Small intestine (tissue), 7 donors: ENCODE data around the gene SATB2. TPM values are rescaled to one million over a fixed set of nuclear protein-coding genes. Genes with fewer than 3 reads are reported as not detected.

Source experiments
- DNase-seq, 2 donors: peaks; one replicate each; pipeline versions ENCODE4 v3.0.0 to v3.0.0-alpha.2; 2013
- FAIRE-seq: peaks from 2 replicates; lab custom pipeline; 2012; peaks lifted over from hg19 to GRCh38; lab: Jason Lieb, UNC
- H3K27ac ChIP-seq, 3 donors: one replicate each; pipeline ENCODE4 v1.5.1; 2013; ENCODE audit warnings: low read length in 2 of 3, mild to moderate bottlenecking in 2 of 3, control low read depth in 1 of 3, inconsistent platforms in 1 of 3, low read depth in 1 of 3, moderate library complexity in 1 of 3
- H3K27me3 ChIP-seq, 3 donors: one replicate each; pipeline ENCODE4 v1.6.1; 2013; ENCODE audit warnings: low read length in 3 of 3, inconsistent platforms in 1 of 3; ENCODE audit not compliant: control insufficient read depth in 3 of 3, insufficient read depth in 3 of 3
- H3K36me3 ChIP-seq, 3 donors: one replicate each; pipeline ENCODE4 v1.6.1; 2013; ENCODE audit warnings: low read length in 3 of 3, inconsistent platforms in 1 of 3, low read depth in 1 of 3, mild to moderate bottlenecking in 1 of 3, moderate library complexity in 1 of 3; ENCODE audit not compliant: control insufficient read depth in 3 of 3, insufficient read depth in 2 of 3
- H3K4me1 ChIP-seq, 3 donors: one replicate each; pipeline ENCODE4 v1.6.1; 2013; ENCODE audit warnings: low read length in 2 of 3, inconsistent platforms in 1 of 3, low read depth in 1 of 3, mild to moderate bottlenecking in 1 of 3, moderate library complexity in 1 of 3; ENCODE audit not compliant: control insufficient read depth in 3 of 3, insufficient read depth in 2 of 3
- H3K4me3 ChIP-seq, 3 donors: one replicate each; pipeline ENCODE4 v1.5.1; 2013; ENCODE audit warnings: low read length in 3 of 3, control low read depth in 1 of 3, inconsistent platforms in 1 of 3, low read depth in 1 of 3, mild to moderate bottlenecking in 1 of 3, moderate library complexity in 1 of 3
- H3K9me3 ChIP-seq, 2 donors: one replicate each; pipeline ENCODE4 v1.6.1; 2013; ENCODE audit warnings: low read depth in 1 of 2, low read length in 1 of 2; ENCODE audit not compliant: control insufficient read depth in 2 of 2, insufficient read depth in 1 of 2
- WGBS, 3 donors: extraction: QIAGEN DNeasy Blood & Tissue Kit; methylation state at CpG; one replicate each; pipeline ENCODE4 v1.1.7; 2013; 5-methylcytosine and 5-hydroxymethylcytosine counted together
- polyA plus RNA-seq, 4 donors: library from polyadenylated mRNA; stranded (reverse) in 3 of 4; unstranded in 1 of 4; fragments of 200-250 nt in 3 of 4; fragments of 120-200 nt in 1 of 4; gene quantifications; one replicate each; pipeline versions ENCODE4 v1.2.1 to v1.2.3, GENCODE V29; 2013
- donor health status: healthy with polysubstance abuse.
- donor health status: control.
- donor health status: control.
- donor health status: Bipolar disorder and iron deficiency.
- donor health status: healthy.

The SATB2 gene
- polyA plus RNA-seq, 4 donors = 1.5 to 33.9 (median 2.0) TPM

GRCh38 chr2:199310771-199311585 lies 146.8 kb downstream of the SATB2 start:
- WGBS, 3 donors = 84 to 92% (median 92%) methylated on average over 7 of the region's 7 CpGs
- Histone ChIP-seq H3K4me1 (no peaks in the 10 kb centered on the region), H3K36me3 (peaks cover 0 to 3% (median 0%) of the 10 kb centered on the region in 3 donors), H3K4me3 (no peak overlapping the region), H3K9me3 (no peaks in the 10 kb centered on the region), H3K27me3 (no peaks in the 10 kb centered on the region), H3K27ac (no peak overlapping the region)
- FAIRE-seq = no peak
- DNase-seq = no peak

- DNase-seq (no peak), FAIRE-seq (no peak)
- H3K36me3 ChIP-seq = peaks cover 0 to 3% (median 0%) of the 10 kb centered on the region in 3 donors
- no peaks in the 10 kb centered on the region for H3K4me1 ChIP-seq
- H3K27ac ChIP-seq = no peak overlapping the region
- H3K27me3 ChIP-seq = no peaks in the 10 kb centered on the region
- no peak overlapping the region for H3K4me3 ChIP-seq
- H3K9me3 ChIP-seq = no peaks in the 10 kb centered on the region
- 76 to 93% (median 87%) methylated on average over 6 of the region's 6 CpGs for WGBS, 3 donors
Observed at GRCh38 chr2:199309973-199310372, 147.8 kb downstream of the SATB2 start.

GRCh38 chr2:199309411-199309810 lies 148.3 kb downstream of the SATB2 start:
- H3K4me1 ChIP-seq = no peaks in the 10 kb centered on the region
- WGBS, 3 donors = 84 to 89% (median 88%) methylated on average over 4 of the region's 4 CpGs
- no peak overlapping the region for H3K27ac ChIP-seq
- H3K27me3 ChIP-seq = no peaks in the 10 kb centered on the region
- no peak for FAIRE-seq
- no peak overlapping the region for H3K4me3 ChIP-seq
- DNase-seq = no peak
- peaks cover 0 to 3% (median 0%) of the 10 kb centered on the region in 3 donors for H3K36me3 ChIP-seq
- no peaks in the 10 kb centered on the region for H3K9me3 ChIP-seq

- no peak for FAIRE-seq
- no peak overlapping the region for H3K4me3 ChIP-seq
- H3K4me1 ChIP-seq = no peaks in the 10 kb centered on the region
- DNase-seq = no peak
- H3K9me3 ChIP-seq = no peaks in the 10 kb centered on the region
- peaks cover 0 to 3% (median 0%) of the 10 kb centered on the region in 3 donors for H3K36me3 ChIP-seq
- H3K27ac ChIP-seq = no peak overlapping the region
- WGBS, 3 donors = 95 to 96% (median 95%) methylated on average over 14 of the region's 14 CpGs
- H3K27me3 ChIP-seq = no peaks in the 10 kb centered on the region
Observed at GRCh38 chr2:199308567-199308966, 149.2 kb downstream of the SATB2 start.

GRCh38 chr2:199307461-199307860 lies 150.3 kb downstream of the SATB2 start:
- no peak overlapping the region for H3K4me3 ChIP-seq
- FAIRE-seq = no peak
- H3K36me3 ChIP-seq = peaks cover 0 to 3% (median 0%) of the 10 kb centered on the region in 3 donors
- no peaks in the 10 kb centered on the region for H3K27me3 ChIP-seq
- no peaks in the 10 kb centered on the region for H3K4me1 ChIP-seq
- no peak overlapping the region for H3K27ac ChIP-seq
- 79 to 90% (median 82%) methylated on average over 1 of the region's 1 CpG for WGBS, 3 donors
- no peaks in the 10 kb centered on the region for H3K9me3 ChIP-seq
- no peak for DNase-seq

- no peaks in the 10 kb centered on the region for H3K4me1 ChIP-seq
- DNase-seq = no peak
- WGBS, 3 donors = 77 to 80% (median 78%) methylated on average over 3 of the region's 3 CpGs
- no peak overlapping the region for H3K27ac ChIP-seq
- FAIRE-seq = no peak
- H3K36me3 ChIP-seq = peaks cover 0 to 3% (median 0%) of the 10 kb centered on the region in 3 donors
- H3K4me3 ChIP-seq = no peak overlapping the region
- no peaks in the 10 kb centered on the region for H3K9me3 ChIP-seq
- no peaks in the 10 kb centered on the region for H3K27me3 ChIP-seq
Observed at GRCh38 chr2:199306116-199306515, 151.6 kb downstream of the SATB2 start.

GRCh38 chr2:199303728-199304177 lies 154.0 kb downstream of the SATB2 start:
- Histone ChIP-seq H3K36me3 (peaks cover 0 to 3% (median 0%) of the 10 kb centered on the region in 3 donors), H3K27me3 (no peaks in the 10 kb centered on the region), H3K4me1 (no peaks in the 10 kb centered on the region), H3K9me3 (no peaks in the 10 kb centered on the region), H3K27ac (no peak overlapping the region), H3K4me3 (no peak overlapping the region)
- WGBS, 3 donors = 77 to 85% (median 84%) methylated on average over 6 of the region's 6 CpGs
- no peak for DNase-seq
- FAIRE-seq = no peak

- Histone ChIP-seq H3K36me3 (no peaks in the 10 kb centered on the region), H3K27ac (no peak overlapping the region), H3K4me3 (no peak overlapping the region), H3K9me3 (no peaks in the 10 kb centered on the region), H3K27me3 (no peaks in the 10 kb centered on the region), H3K4me1 (no peaks in the 10 kb centered on the region)
- no peak for FAIRE-seq
- DNase-seq = no peak
- 67 to 90% (median 83%) methylated on average over 4 of the region's 4 CpGs for WGBS, 3 donors
Observed at GRCh38 chr2:199302851-199303250, 154.9 kb downstream of the SATB2 start.
